ENCODE results near the gene SLC19A1. TPM values are rescaled to one million over a fixed set of nuclear protein-coding genes. Genes with fewer than 3 reads are reported as not detected.
A peak's percentile ranks its signal among the peaks of the same experiment; 100 is the strongest.

Gene SLC19A1
- polyA plus RNA-seq, 3 donors, result 25.0 to 53.0 (median 39.9) TPM

GRCh38 chr21:45579383-45580180 lies 37.3 kb upstream of the SLC19A1 start:
- 97% methylated on average over 28 of the region's 29 CpGs for WGBS (ENCODE audit: insufficient coverage)
- Histone ChIP-seq H3K79me2 (ENCODE audit: insufficient read depth, low read length) (no peaks in the 10 kb centered on the region), H3K9ac (ENCODE audit: insufficient read depth, low read length, poor library complexity, severe bottlenecking) (no peak overlapping the region), H3K27ac (ENCODE audit: low read depth in 1 of 2, low read length in 2 of 2) (no peak overlapping the region), H3K27me3 (ENCODE audit: control insufficient read depth in 2 of 2, insufficient read depth in 2 of 2, low read length in 2 of 2) (no peaks in the 10 kb centered on the region), H3K4me2 (replicated peaks; ENCODE audit: extremely low read depth, low read length, poor library complexity, severe bottlenecking) (no peak overlapping the region), H3K9me3 (replicated peaks in 1 of 2; ENCODE audit: control insufficient read depth in 1 of 2, insufficient read depth in 1 of 2, low read length in 2 of 2) (peaks cover 6 to 8% of the 10 kb centered on the region in 2 donors), H3K4me3 (replicated peaks in 1 of 3; ENCODE audit: low read depth in 2 of 3, low read length in 3 of 3) (no peak overlapping the region), H3K36me3 (replicated peaks in 1 of 2; ENCODE audit: control insufficient read depth in 1 of 2, insufficient read depth in 2 of 2, low read length in 2 of 2) (no peaks in the 10 kb centered on the region), H4K20me1 (ENCODE audit: insufficient read depth, low read length) (no peaks in the 10 kb centered on the region), H2AFZ (ENCODE audit: insufficient read depth, low read depth, low read length, poor library complexity, severe bottlenecking) (no peak overlapping the region), H3K4me1 (ENCODE audit: control insufficient read depth in 1 of 2, insufficient read depth in 2 of 2, low read length in 2 of 2) (no peaks in the 10 kb centered on the region)
- Mint-ChIP-seq H3K4me1 (no peaks in the 10 kb centered on the region), H3K4me3 (peak overlapping the region in 1 of 2 donors; percentile 42), H3K9me3 (peaks cover 0 to 23% (median 11%) of the 10 kb centered on the region in 7 donors), H3K27ac (no peak overlapping the region), H3K27me3 (ENCODE audit: low read depth in 3 of 3) (peaks cover 0 to 9% (median 3%) of the 10 kb centered on the region in 3 donors), H3K36me3 (no peaks in the 10 kb centered on the region)
- intact Hi-C loops (cut with micrococcal nuclease), result no loop called here
- no peak for DNase-seq
- TF ChIP-seq CTCF (IDR thresholded peaks at IDR 0.05), result no peak

- H3K9ac ChIP-seq (ENCODE audit: insufficient read depth, low read length, poor library complexity, severe bottlenecking), result no peak overlapping the region
- H3K27me3 Mint-ChIP-seq (ENCODE audit: low read depth in 3 of 3), result peaks cover 0 to 9% (median 3%) of the 10 kb centered on the region in 3 donors
- no peak overlapping the region for H3K27ac ChIP-seq (ENCODE audit: low read depth in 1 of 2, low read length in 2 of 2)
- no peak overlapping the region for H3K27ac Mint-ChIP-seq
- H3K4me3 ChIP-seq (replicated peaks in 1 of 3; ENCODE audit: low read depth in 2 of 3, low read length in 3 of 3), result no peak overlapping the region
- H3K4me2 ChIP-seq (replicated peaks; ENCODE audit: extremely low read depth, low read length, poor library complexity, severe bottlenecking), result no peak overlapping the region
- no peak for DNase-seq
- no peak for TF ChIP-seq CTCF (IDR thresholded peaks at IDR 0.05)
- no peaks in the 10 kb centered on the region for H3K36me3 ChIP-seq (replicated peaks in 1 of 2; ENCODE audit: control insufficient read depth in 1 of 2, insufficient read depth in 2 of 2, low read length in 2 of 2)
- no peaks in the 10 kb centered on the region for H3K4me1 ChIP-seq (ENCODE audit: control insufficient read depth in 1 of 2, insufficient read depth in 2 of 2, low read length in 2 of 2)
- H4K20me1 ChIP-seq (ENCODE audit: insufficient read depth, low read length), result no peaks in the 10 kb centered on the region
- H3K79me2 ChIP-seq (ENCODE audit: insufficient read depth, low read length), result no peaks in the 10 kb centered on the region
- H3K4me1 Mint-ChIP-seq, result no peaks in the 10 kb centered on the region
- no peak overlapping the region for H3K4me3 Mint-ChIP-seq
- no peaks in the 10 kb centered on the region for H3K27me3 ChIP-seq (ENCODE audit: control insufficient read depth in 2 of 2, insufficient read depth in 2 of 2, low read length in 2 of 2)
- intact Hi-C loops (cut with micrococcal nuclease), result no loop called here
- no peak overlapping the region for H2AFZ ChIP-seq (ENCODE audit: insufficient read depth, low read depth, low read length, poor library complexity, severe bottlenecking)
- H3K36me3 Mint-ChIP-seq, result no peaks in the 10 kb centered on the region
- 96% methylated on average over 20 of the region's 21 CpGs for WGBS (ENCODE audit: insufficient coverage)
- H3K9me3 Mint-ChIP-seq, result peaks cover 0 to 19% (median 9%) of the 10 kb centered on the region in 7 donors
- H3K9me3 ChIP-seq (replicated peaks in 1 of 2; ENCODE audit: control insufficient read depth in 1 of 2, insufficient read depth in 1 of 2, low read length in 2 of 2), result peaks cover 2 to 3% of the 10 kb centered on the region in 2 donors
Measured at GRCh38 chr21:45578811-45579381, 36.7 kb upstream of the SLC19A1 start.
